ENCODE measurements around the gene TEX29. TPM values are rescaled to one million over a fixed set of nuclear protein-coding genes. Genes with fewer than 3 reads are reported as not detected.

The TEX29 gene
- total RNA-seq, 2 donors from 2014 or later: 0.52 TPM; not detected in 1

DNA sequence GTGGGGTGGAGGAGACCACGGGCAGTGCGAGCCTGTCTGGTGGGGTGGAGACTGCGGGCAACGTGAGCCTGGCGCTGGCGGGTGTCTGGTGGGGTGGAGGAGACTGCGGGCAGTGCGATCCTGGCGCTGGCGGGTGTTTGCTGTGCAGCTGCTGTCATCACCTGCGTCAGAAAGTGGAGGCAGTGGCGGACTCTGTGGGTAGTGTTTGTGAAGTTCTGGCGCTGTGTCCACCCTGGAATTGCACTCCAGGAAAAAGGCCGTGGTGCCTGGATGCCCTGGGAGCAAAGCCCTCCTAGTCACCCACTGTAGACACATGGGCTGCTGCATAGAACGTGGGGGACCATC, 6.2 kb downstream of the TEX29 start:
- Histone ChIP-seq H3K27ac (no peak overlapping the region), H3K9me3 (no peaks in the 10 kb centered on the region), H3K4me3 (no peak overlapping the region), H3K4me1 (no peaks in the 10 kb centered on the region), H3K9ac (ENCODE audit: low read depth in 2 of 2, low read length in 2 of 2) (no peak overlapping the region), H3K27me3 (no peaks in the 10 kb centered on the region), H3K36me3 (no peaks in the 10 kb centered on the region)
- TF ChIP-seq, protein P1, sequence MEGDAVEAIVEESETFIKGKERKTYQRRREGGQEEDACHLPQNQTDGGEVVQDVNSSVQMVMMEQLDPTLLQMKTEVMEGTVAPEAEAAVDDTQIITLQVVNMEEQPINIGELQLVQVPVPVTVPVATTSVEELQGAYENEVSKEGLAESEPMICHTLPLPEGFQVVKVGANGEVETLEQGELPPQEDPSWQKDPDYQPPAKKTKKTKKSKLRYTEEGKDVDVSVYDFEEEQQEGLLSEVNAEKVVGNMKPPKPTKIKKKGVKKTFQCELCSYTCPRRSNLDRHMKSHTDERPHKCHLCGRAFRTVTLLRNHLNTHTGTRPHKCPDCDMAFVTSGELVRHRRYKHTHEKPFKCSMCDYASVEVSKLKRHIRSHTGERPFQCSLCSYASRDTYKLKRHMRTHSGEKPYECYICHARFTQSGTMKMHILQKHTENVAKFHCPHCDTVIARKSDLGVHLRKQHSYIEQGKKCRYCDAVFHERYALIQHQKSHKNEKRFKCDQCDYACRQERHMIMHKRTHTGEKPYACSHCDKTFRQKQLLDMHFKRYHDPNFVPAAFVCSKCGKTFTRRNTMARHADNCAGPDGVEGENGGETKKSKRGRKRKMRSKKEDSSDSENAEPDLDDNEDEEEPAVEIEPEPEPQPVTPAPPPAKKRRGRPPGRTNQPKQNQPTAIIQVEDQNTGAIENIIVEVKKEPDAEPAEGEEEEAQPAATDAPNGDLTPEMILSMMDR (IDR thresholded peaks at IDR 0.05): no peak
- intact Hi-C loops (cut with DNase I): no loop called here
- DNase-seq: no peak

DNA sequence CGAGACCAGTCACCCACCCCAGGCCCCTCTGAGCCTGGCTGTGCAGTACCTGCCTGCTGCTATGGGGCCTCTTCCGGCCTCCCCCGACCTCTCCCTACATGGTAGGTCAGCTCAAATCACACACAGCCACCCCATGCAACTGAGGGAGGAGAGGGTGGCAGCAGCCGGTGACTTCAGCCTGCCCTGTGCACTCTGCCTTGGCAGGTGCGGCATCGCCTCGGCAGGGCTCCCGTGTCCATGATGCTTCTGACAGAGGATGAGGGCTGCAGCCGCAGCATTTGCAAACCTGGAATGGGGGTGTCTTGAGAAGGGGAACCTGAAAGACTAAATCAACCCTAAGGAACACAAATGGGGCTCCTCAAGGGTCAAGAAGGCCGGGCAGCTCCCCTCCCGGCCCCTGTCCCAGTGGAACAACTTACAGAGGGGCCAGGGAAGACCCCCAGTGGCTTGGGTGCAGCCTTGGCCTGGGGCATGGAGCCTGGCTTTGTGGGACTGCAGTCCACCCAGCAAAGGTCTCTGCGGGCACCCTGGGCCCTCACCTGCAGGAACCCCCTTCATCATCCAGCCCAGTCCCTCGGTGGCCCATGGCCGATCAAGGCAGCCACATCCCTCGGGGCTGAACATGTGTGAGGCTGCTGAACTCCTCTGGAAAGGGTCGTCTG, 6.7 kb downstream of the TEX29 start:
- H3K4me1 ChIP-seq: no peaks in the 10 kb centered on the region
- no peaks in the 10 kb centered on the region for H3K9me3 ChIP-seq
- H3K27ac ChIP-seq: no peak overlapping the region
- no peak overlapping the region for H3K9ac ChIP-seq (ENCODE audit: low read depth in 2 of 2, low read length in 2 of 2)
- no peaks in the 10 kb centered on the region for H3K27me3 ChIP-seq
- no peak for DNase-seq
- H3K36me3 ChIP-seq: no peaks in the 10 kb centered on the region
- no peak overlapping the region for H3K4me3 ChIP-seq
- TF ChIP-seq, protein P1 (IDR thresholded peaks at IDR 0.05): no peak
- intact Hi-C loops (cut with DNase I): no loop called here

DNA sequence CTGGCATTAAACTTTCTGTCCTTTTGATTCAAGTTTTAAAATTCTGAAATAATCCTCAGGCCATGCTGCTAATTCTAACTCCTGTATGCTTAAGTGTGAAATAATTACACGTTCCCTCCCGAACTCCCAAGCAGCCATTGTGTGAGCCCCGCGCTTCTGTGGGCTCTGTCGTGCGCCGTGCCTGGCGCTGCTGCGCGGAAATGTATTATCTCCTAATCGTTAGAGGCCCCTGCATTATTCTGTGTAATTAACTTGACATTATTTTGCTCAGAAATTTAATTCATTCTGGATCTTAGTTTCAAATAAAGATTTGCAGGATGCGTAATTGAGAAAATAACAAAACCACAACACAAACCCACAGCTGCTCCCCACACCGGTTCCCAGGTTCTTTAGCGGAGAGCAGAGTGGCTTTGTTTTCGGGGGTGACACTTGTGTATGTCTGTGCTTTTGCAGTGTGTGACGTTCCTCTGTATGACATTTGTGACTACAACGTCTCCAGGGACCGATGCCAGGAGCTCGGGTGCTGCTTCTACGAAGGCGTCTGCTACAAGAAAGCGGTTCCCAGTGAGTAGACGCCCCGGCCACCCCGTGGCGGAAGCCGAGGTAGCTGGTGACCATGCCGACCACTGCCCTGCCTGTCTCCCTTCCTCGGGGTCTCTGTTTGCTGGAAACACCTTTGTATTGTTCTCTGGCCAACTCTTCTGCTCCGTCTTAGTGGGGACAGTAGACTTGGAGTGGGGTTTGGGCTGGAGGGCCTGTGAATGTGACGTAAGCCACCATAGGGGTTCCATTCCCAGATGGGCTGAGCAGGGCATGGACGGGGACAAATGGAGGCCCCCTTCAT, 7.5 kb downstream of the TEX29 start:
- Histone ChIP-seq H3K4me1 (no peaks in the 10 kb centered on the region), H3K9me3 (no peaks in the 10 kb centered on the region), H3K4me3 (no peak overlapping the region), H3K27me3 (no peaks in the 10 kb centered on the region), H3K9ac (ENCODE audit: low read depth in 2 of 2, low read length in 2 of 2) (no peak overlapping the region), H3K36me3 (no peaks in the 10 kb centered on the region), H3K27ac (no peak overlapping the region)
- intact Hi-C loops (cut with DNase I): no loop called here
- no peak for DNase-seq
- TF ChIP-seq, protein P1 (IDR thresholded peaks at IDR 0.05): no peak

DNA sequence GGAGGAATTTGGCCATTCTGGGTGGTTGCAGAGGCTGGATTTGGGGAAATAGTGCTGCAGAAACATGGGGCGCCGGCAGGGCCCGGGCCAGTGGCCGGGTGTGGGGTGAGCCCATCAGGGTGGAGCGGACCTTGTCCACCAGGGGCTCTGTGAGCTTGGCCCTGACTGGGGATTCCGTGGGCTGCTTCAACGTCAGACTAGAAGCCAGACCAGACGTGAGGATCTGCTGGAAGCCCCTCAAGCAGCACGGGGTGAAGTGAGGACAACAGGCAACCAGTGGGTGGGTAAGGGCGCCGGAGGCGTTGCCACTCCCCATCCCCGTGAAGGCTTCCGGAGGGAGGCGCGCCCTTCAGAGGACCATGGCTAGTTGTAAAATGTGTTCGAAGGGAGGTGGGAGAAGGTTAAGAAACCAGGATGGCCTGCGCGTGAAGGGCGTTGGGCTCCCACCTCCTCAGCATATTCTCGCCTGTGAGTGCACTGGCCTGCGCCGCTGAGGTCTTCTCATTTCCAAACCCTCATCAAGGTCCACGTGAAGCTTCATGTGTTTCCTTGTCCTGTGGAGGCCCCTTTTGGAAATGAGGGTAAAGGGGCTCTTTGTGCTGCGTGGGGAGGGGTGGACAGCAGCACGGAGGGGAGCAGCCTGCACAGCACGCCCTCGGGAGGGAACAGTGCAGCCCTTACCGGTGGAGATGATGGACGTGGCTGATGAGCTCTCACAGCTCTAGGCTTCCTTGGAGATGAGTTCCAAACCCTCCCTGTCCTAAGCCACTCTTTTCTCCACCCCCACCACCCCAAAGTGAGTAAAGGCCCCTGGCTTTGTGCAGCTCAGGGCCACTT, 8.3 kb downstream of the TEX29 start:
- Histone ChIP-seq H3K9me3 (no peaks in the 10 kb centered on the region), H3K27me3 (no peaks in the 10 kb centered on the region), H3K27ac (no peak overlapping the region), H3K36me3 (no peaks in the 10 kb centered on the region), H3K9ac (ENCODE audit: low read depth in 2 of 2, low read length in 2 of 2) (no peak overlapping the region), H3K4me1 (no peaks in the 10 kb centered on the region), H3K4me3 (no peak overlapping the region)
- intact Hi-C loops (cut with DNase I): no loop called here
- TF ChIP-seq, protein P1 (IDR thresholded peaks at IDR 0.05): no peak
- no peak for DNase-seq

GRCh38 chr13:111329641-111330040, 9.2 kb downstream of the TEX29 start:
- Histone ChIP-seq H3K9ac (ENCODE audit: low read depth in 2 of 2, low read length in 2 of 2) (no peak overlapping the region), H3K27ac (no peak overlapping the region), H3K4me1 (no peaks in the 10 kb centered on the region), H3K4me3 (no peak overlapping the region), H3K9me3 (no peaks in the 10 kb centered on the region), H3K36me3 (no peaks in the 10 kb centered on the region), H3K27me3 (no peaks in the 10 kb centered on the region)
- no peak for DNase-seq
- TF ChIP-seq, protein P1 (IDR thresholded peaks at IDR 0.05): no peak
- intact Hi-C loops (cut with DNase I): no loop called here
